Measurements from ENCODE around the gene VSTM1. TPM values are rescaled to one million over a fixed set of nuclear protein-coding genes. Genes with fewer than 3 reads are reported as not detected.

VSTM1 gene
- total RNA-seq, 6 experiments from 2014 or later, result 0.37 TPM; not detected in 5

DNA sequence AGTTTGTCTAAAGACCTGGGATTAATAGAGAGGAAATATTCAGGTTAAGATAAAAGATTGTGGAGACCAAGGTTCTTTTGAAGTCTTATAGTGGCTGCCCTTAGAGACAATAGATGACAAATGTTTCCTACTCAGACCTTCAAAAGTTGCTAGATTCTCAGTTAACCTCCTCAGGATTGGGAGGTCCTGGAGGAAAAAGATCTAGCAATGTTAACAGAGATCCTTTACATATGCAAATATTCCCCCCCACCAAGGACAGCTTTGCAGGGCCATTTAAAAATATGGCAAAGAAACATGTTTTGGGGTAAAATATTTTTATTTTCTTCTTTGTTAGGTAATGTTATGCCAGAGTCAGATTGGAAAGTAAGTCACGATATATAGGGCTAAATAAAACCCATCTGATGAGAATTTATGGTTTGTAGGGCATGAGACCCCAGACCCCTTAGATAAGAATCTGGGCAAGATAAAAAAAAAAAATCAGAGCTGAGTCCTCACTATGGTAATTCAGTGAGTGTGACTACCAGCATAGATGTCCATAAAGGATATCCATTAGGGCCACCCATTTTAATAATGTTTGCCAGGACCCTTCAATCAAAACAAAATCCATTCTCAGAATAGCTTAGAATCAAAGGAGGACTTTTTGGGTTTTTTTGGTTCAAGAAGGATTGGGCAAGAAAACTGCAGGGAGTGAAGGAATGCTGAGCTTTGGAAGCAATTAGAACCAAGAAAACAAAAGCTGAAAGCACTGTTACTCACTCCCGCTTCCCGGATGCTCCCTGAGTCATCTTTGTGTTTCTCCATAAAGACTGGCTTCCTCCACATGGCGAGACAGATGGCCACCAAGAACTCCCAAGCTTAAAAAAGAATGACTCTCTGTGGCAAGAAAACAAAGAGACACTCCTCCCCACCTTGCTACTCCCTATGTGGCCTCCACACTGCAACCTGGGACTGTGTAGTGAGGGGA is 28.2 kb downstream of the VSTM1 start:
- Histone ChIP-seq H3K4me1 (no peaks in the 10 kb centered on the region), H3K27ac (no peak overlapping the region), H3K27me3 (no peaks in the 10 kb centered on the region), H3K36me3 (no peaks in the 10 kb centered on the region), H3K4me3 (no peak overlapping the region), H3K9me3 (no peaks in the 10 kb centered on the region)
- ATAC-seq, result no peak
- TF ChIP-seq, protein P1, sequence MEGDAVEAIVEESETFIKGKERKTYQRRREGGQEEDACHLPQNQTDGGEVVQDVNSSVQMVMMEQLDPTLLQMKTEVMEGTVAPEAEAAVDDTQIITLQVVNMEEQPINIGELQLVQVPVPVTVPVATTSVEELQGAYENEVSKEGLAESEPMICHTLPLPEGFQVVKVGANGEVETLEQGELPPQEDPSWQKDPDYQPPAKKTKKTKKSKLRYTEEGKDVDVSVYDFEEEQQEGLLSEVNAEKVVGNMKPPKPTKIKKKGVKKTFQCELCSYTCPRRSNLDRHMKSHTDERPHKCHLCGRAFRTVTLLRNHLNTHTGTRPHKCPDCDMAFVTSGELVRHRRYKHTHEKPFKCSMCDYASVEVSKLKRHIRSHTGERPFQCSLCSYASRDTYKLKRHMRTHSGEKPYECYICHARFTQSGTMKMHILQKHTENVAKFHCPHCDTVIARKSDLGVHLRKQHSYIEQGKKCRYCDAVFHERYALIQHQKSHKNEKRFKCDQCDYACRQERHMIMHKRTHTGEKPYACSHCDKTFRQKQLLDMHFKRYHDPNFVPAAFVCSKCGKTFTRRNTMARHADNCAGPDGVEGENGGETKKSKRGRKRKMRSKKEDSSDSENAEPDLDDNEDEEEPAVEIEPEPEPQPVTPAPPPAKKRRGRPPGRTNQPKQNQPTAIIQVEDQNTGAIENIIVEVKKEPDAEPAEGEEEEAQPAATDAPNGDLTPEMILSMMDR (IDR thresholded peaks at IDR 0.05), result no peak
- no peak for TF ChIP-seq POLR2A (IDR thresholded peaks at IDR 0.05)
- 46% methylated on average over 4 of the region's 4 CpGs for WGBS (ENCODE audit: insufficient coverage, low coverage, low lambda C conversion rate, missing lambda C conversion rate)
- intact Hi-C loops (cut with DNase I), result no loop called here
- no peak for DNase-seq

DNA sequence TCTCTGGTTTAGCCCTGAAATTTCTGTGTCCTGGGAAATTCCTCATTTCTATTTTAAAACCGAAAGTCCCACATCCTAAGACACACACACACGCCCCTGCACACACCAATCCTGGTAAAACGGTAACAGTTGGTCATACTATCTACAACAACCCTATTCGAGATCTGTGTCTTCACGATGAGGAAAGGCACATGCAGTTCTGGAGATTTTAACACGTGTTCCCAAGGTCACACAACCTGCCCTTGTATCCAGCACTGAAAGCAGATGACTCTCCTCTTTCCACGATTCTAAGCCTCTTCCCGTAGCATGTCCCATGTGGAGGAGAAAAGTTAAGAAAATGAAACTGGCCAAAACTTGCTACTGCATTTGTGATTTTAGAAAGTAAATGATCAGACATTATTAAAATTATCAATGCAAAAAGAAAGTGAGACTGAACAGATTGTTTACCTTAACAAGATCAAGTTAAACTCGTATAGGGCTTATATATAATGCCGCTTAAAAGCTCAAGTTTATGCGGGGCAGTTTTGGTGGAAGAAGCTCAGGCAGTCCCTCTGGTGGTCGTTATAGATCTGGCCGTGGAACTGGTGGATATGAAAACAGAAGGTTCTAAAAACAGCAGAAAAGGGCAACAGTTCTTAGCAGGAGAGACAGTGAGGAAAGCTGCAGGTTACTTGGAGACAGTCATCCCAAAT is 32.7 kb downstream of the VSTM1 start:
- Histone ChIP-seq H3K27me3 (no peaks in the 10 kb centered on the region), H3K4me3 (no peak overlapping the region), H3K4me1 (no peaks in the 10 kb centered on the region), H3K9me3 (no peaks in the 10 kb centered on the region), H3K36me3 (no peaks in the 10 kb centered on the region), H3K27ac (no peak overlapping the region)
- TF ChIP-seq POLR2A (IDR thresholded peaks at IDR 0.05), result no peak
- TF ChIP-seq, protein P1 (IDR thresholded peaks at IDR 0.05), result peak in 2 of 4 donors; percentile 11 to 15
- intact Hi-C loops (cut with DNase I), result no loop called here
- ATAC-seq, result no peak
- 19% methylated on average over 13 of the region's 13 CpGs for WGBS (ENCODE audit: insufficient coverage, low coverage, low lambda C conversion rate, missing lambda C conversion rate)
- no peak for DNase-seq

DNA sequence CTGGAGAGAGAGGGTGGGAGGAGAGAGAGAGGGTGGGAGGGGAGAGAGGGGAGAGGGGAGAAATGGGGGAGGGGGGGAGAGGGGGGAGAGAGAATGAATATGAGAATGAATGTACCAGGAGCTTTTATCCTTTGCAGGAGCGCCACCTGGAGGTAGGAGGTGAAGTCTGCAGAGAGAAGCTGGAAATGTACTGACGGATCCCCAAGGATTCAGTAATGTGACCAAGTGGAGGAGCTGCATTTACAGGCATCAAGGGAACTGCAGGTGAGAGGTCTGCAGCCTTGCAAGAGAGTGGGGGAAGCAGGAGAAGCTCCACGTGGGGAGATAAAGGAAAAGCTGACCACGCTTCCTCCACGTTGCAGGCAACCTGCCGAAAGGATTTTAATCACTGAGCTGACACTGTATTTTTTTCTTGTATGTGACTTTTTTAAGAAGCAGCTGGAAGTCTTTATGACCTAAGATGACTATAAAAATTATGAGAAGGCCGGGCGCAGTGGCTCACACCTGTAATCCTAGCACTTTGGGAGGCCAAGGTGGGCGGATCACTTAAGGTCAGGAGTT is 33.7 kb downstream of the VSTM1 start:
- no peak for TF ChIP-seq POLR2A (IDR thresholded peaks at IDR 0.05)
- TF ChIP-seq, protein P1 (IDR thresholded peaks at IDR 0.05), result peak; percentile 41 to 53 (median 48)
- ATAC-seq (peak; percentile 57 to 75 (median 66)), DNase-seq (peak in 2 of 3 donors; percentile 41 to 53)
- Histone ChIP-seq H3K9me3 (no peaks in the 10 kb centered on the region), H3K4me1 (no peaks in the 10 kb centered on the region), H3K27ac (no peak overlapping the region), H3K27me3 (no peaks in the 10 kb centered on the region), H3K36me3 (no peaks in the 10 kb centered on the region), H3K4me3 (no peak overlapping the region)
- WGBS (ENCODE audit: insufficient coverage, low coverage, low lambda C conversion rate, missing lambda C conversion rate), result 18% methylated on average over 9 of the region's 9 CpGs
- intact Hi-C loops (cut with DNase I), result loop anchor here (10.0 kb wide), 2 partner anchors 175 to 185 kb away; no protein-coding TSS in a partner anchor

DNA sequence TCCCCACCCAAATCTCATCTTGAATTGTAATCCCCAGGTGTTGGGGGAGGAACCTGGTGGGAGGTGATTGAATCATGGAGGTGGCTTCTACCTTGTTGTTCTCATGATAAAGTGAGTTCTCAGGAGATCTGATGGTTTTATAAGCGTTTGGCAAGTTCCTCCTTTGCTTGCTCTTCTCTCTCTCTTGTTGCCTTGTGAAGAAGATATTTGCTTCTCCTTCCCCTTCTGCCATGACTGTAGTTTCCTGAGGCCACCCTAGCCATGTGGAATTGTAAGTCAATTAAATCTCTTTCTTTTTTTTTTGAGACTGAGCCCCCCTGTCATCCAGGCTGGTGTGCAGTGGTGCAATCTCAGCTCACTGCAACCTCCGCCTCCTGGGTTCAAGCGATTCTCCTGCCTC is 34.4 kb downstream of the VSTM1 start:
- DNase-seq (no peak), ATAC-seq (no peak)
- Histone ChIP-seq H3K4me3 (no peak overlapping the region), H3K9me3 (no peaks in the 10 kb centered on the region), H3K27ac (no peak overlapping the region), H3K4me1 (no peaks in the 10 kb centered on the region), H3K27me3 (no peaks in the 10 kb centered on the region), H3K36me3 (no peaks in the 10 kb centered on the region)
- 50% methylated on average over 3 of the region's 3 CpGs for WGBS (ENCODE audit: insufficient coverage, low coverage, low lambda C conversion rate, missing lambda C conversion rate)
- intact Hi-C loops (cut with DNase I), result loop anchor here (10.0 kb wide), 2 partner anchors 174 to 184 kb away; no protein-coding TSS in a partner anchor
- TF ChIP-seq, protein P1 (IDR thresholded peaks at IDR 0.05), result no peak
- no peak for TF ChIP-seq POLR2A (IDR thresholded peaks at IDR 0.05)
